Measurements from ENCODE around the gene JSRP1.

Gene JSRP1

GRCh38 chr19:2266183-2266993 lies 10.2 kb upstream of the JSRP1 start:
- peak; percentile 82 for DNase-seq (ENCODE audit: low spot score)

GRCh38 chr19:2261438-2262172 lies 5.4 kb upstream of the JSRP1 start:
- peak; percentile 32 for DNase-seq (ENCODE audit: low spot score)

GRCh38 chr19:2260341-2260805 lies 4.2 kb upstream of the JSRP1 start:
- DNase-seq (ENCODE audit: low spot score), result no peak

GRCh38 chr19:2259336-2259735 lies 3.1 kb upstream of the JSRP1 start:
- DNase-seq (ENCODE audit: low spot score), result no peak

GRCh38 chr19:2255112-2255845 lies 938 bp downstream of the JSRP1 start:
- no peak for DNase-seq (ENCODE audit: low spot score)

GRCh38 chr19:2254064-2254872 lies 1.9 kb downstream of the JSRP1 start:
- DNase-seq (ENCODE audit: low spot score), result no peak

GRCh38 chr19:2253106-2254063 lies 2.8 kb downstream of the JSRP1 start:
- DNase-seq (ENCODE audit: low spot score), result no peak

- DNase-seq (ENCODE audit: low spot score), result no peak
These were observed 3.5 kb downstream of the JSRP1 start for GRCh38 chr19:2252797-2253105.

GRCh38 chr19:2252055-2252796 lies 4.0 kb downstream of the JSRP1 start:
- DNase-seq (ENCODE audit: low spot score), result no peak

GRCh38 chr19:2251106-2252054 lies 4.8 kb downstream of the JSRP1 start:
- DNase-seq (ENCODE audit: low spot score), result no peak

GRCh38 chr19:2250766-2251105 lies 5.5 kb downstream of the JSRP1 start:
- DNase-seq (ENCODE audit: low spot score), result no peak

- DNase-seq (ENCODE audit: low spot score), result no peak
These were observed 6.1 kb downstream of the JSRP1 start for GRCh38 chr19:2249880-2250765.

- no peak for DNase-seq (ENCODE audit: low spot score)
These were observed 7.0 kb downstream of the JSRP1 start, which contains the start of gene AMH for GRCh38 chr19:2249010-2249866. Gene AMH, plus strand, starts transcription at chr19:2249323. Its CDS starts 10 bp downstream, at chr19:2249333.

GRCh38 chr19:2248136-2249009 lies 7.8 kb downstream of the JSRP1 start:
- DNase-seq (ENCODE audit: low spot score), result no peak

GRCh38 chr19:2247433-2248101 lies 8.7 kb downstream of the JSRP1 start:
- DNase-seq (ENCODE audit: low spot score), result no peak
